ENCODE results near the gene SAMD9L.

Gene SAMD9L

GRCh38 chr7:93172683-93173082, 24.5 kb upstream of the SAMD9L start:
- POLR2A ChIA-PET = no interaction called here
- CTCF ChIA-PET = no interaction called here
- no peak overlapping the region for H3K27ac ChIP-seq (ENCODE audit: extremely low read depth, low read depth, low read length)

More at GRCh38 chr7:93172683-93173082, 24.5 kb upstream of the SAMD9L start:
- Histone ChIP-seq H3K4me3 (ENCODE audit: low read depth, low read length) (no peak overlapping the region), H3K36me3 (ENCODE audit: control insufficient read depth in 2 of 2, insufficient read depth in 1 of 2, low read length in 2 of 2) (no peaks in the 10 kb centered on the region), H3K4me1 (ENCODE audit: control insufficient read depth, insufficient read depth, low read length) (no peaks in the 10 kb centered on the region; the same call in 1 of the 2 replicates), H3K9me3 (ENCODE audit: control insufficient read depth, insufficient read depth, low read depth, low read length) (no peaks in the 10 kb centered on the region)
- TF ChIP-seq REST (tag by site-specific recombination; IDR thresholded peaks at IDR 0.05) (peak; percentile 35; the same call in 1 of the 2 replicates), ZNF140 (tag by site-specific recombination; IDR thresholded peaks at IDR 0.05) (0 out of 2 replicates have a peak, but pooled peaks have one; percentile 41), YY1 (tag by site-specific recombination; IDR thresholded peaks at IDR 0.05) (no peak), ZNF596 (tag by site-specific recombination; IDR thresholded peaks at IDR 0.05) (no peak), ZNF529 (tag by site-specific recombination; IDR thresholded peaks at IDR 0.05; ENCODE audit: insufficient replicate concordance) (peak; percentile 16), ZNF670 (tag by site-specific recombination; IDR thresholded peaks at IDR 0.05; ENCODE audit: low read depth) (no peak), ZNF518A (tag by site-specific recombination; conservative IDR thresholded peaks at IDR 0.05; ENCODE audit: low read depth) (peak; percentile 76), ZNF426 (tag by site-specific recombination; IDR thresholded peaks at IDR 0.05) (peak; percentile 71), ZBTB1 (tag by site-specific recombination; IDR thresholded peaks at IDR 0.05) (no peak), BCL6B (tag by site-specific recombination; IDR thresholded peaks at IDR 0.05) (no peak), ZNF777 (tag by site-specific recombination; IDR thresholded peaks at IDR 0.05; ENCODE audit: borderline replicate concordance) (no peak), ZBTB8A (tag by site-specific recombination; IDR thresholded peaks at IDR 0.05) (peak; percentile 23; the same call in 1 of the 2 replicates), ZNF623 (tag by site-specific recombination; IDR thresholded peaks at IDR 0.05) (peak; percentile 56), ZNF404 (tag by site-specific recombination; IDR thresholded peaks at IDR 0.05) (0 out of 2 replicates have a peak, but pooled peaks have one; percentile 65), ZNF394 (tag by site-specific recombination; IDR thresholded peaks at IDR 0.05; ENCODE audit: borderline replicate concordance) (peak; percentile 81; the same call in 1 of the 2 replicates), ZBTB11 (tag by site-specific recombination; conservative IDR thresholded peaks at IDR 0.05; ENCODE audit: low read depth) (peak; percentile 60; the same call in 1 of the 2 replicates), ZNF645 (tag by site-specific recombination; IDR thresholded peaks at IDR 0.05) (no peak), ZNF621 (tag by site-specific recombination; IDR thresholded peaks at IDR 0.05) (no peak), WT1 (tag by site-specific recombination; IDR thresholded peaks at IDR 0.05) (no peak), ZNF561 (tag by site-specific recombination; IDR thresholded peaks at IDR 0.05; ENCODE audit: borderline replicate concordance) (no peak), ZNF560 (tag by site-specific recombination; IDR thresholded peaks at IDR 0.05; ENCODE audit: borderline replicate concordance) (peak; percentile 52; the same call in 1 of the 2 replicates), ZNF138 (tag by site-specific recombination; IDR thresholded peaks at IDR 0.05; ENCODE audit: borderline replicate concordance) (no peak), ZNF302 (tag by site-specific recombination; IDR thresholded peaks at IDR 0.05; ENCODE audit: low read depth) (0 out of 2 replicates have a peak, but pooled peaks have one; percentile 40), ZNF555 (tag by site-specific recombination; conservative IDR thresholded peaks at IDR 0.05) (peak; percentile 84)
